ENCODE measurements around the gene FAM76B. TPM values are rescaled to one million over a fixed set of nuclear protein-coding genes. Genes with fewer than 3 reads are reported as not detected.
A peak's percentile ranks its signal among the peaks of the same experiment; 100 is the strongest.

Gene FAM76B
- total and polyA plus RNA-seq, 2 of the 13 experiments (the other 11 are each of a cell fraction or from before 2014, with no cell fraction given), result 20.2 to 24.2 TPM

GRCh38 chr11:95790123-95790932 is 746 bp upstream of the FAM76B start, which contains the start of gene CEP57 (continued):
- TF ChIP-seq TRIM22 (IDR thresholded peaks at IDR 0.05) (no peak), ZSCAN31 (CRISPR knock-in tag; IDR thresholded peaks at IDR 0.05; ENCODE audit: low read depth) (no peak; the same call in 1 of the 2 replicates), JUND (CRISPR knock-in tag; IDR thresholded peaks at IDR 0.05) (no peak), ZNF556 (CRISPR knock-in tag; IDR thresholded peaks at IDR 0.05; ENCODE audit: borderline replicate concordance) (no peak), KDM4B (CRISPR knock-in tag; IDR thresholded peaks at IDR 0.05) (no peak; the same call in 1 of the 2 replicates), ZBTB44 (CRISPR knock-in tag; IDR thresholded peaks at IDR 0.05) (no peak), SCMH1 (CRISPR knock-in tag; IDR thresholded peaks at IDR 0.05; ENCODE audit: borderline replicate concordance) (no peak), NR1H2 (CRISPR knock-in tag; IDR thresholded peaks at IDR 0.05; ENCODE audit: borderline replicate concordance, low read depth) (no peak), CHD2 (IDR thresholded peaks at IDR 0.05; ENCODE audit: low read depth, low read length) (no peak), SRF (IDR thresholded peaks at IDR 0.05; ENCODE audit: low read depth, low read length) (no peak), PCBP2 (optimal IDR thresholded peaks at IDR 0.05; ENCODE audit: low read depth, low read length, poor library complexity, severe bottlenecking) (no peak), NFE2 (CRISPR knock-in tag; IDR thresholded peaks at IDR 0.05) (no peak), THYN1 (CRISPR knock-in tag; IDR thresholded peaks at IDR 0.05; ENCODE audit: borderline replicate concordance, low read depth) (0 out of 2 replicates have a peak, but pooled peaks have one; percentile 8)
